Measurements from ENCODE around the gene ASTN2.

Gene ASTN2

DNA sequence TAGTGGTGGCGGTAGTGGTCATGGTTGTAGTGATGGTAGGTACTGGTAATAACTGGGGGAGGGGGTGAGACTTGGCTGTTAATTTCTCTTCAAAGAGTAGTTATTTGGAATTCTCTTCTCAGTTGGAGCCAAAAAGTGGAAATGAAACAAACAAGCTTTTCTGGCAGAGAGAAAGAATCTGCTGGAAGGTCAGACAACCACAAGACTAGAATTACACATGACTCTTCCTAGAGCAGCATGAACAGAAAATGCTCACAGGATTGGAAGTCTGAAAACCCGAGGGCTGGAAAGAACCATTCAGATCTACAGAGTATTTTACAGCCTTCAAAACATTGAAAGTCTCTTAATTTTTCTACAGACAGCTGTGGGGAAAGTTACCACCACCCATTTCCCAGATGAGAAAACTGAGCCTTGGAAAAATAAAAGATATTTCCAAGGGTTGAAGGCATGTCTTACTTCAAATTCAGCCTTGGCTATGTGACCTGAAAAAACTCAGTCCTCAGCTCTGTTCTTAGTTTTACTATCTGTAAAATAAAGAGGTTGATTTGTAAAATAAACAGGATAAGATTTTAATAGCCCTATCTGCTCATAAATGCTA is 770.7 kb downstream of the ASTN2 start:
- DNase-seq: no peak

DNA sequence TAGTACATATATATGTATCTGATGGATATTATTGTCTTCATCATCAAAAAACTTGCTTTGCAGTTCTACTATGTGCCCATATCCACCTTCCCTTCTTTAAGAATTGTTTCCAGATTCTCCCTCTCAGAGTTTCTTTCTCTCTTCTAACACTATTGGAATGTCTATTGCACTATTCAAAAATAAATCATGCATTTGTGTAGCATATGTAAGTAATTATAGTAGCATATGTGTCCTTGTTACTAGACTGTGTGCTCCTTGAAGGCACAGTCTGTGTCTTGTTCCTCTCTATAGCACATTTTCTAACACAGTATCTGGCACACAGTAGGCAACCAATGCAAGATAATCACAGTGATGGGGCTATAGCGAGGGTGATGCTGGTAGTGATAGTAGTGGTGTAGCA is 771.2 kb downstream of the ASTN2 start:
- no peak for DNase-seq

DNA sequence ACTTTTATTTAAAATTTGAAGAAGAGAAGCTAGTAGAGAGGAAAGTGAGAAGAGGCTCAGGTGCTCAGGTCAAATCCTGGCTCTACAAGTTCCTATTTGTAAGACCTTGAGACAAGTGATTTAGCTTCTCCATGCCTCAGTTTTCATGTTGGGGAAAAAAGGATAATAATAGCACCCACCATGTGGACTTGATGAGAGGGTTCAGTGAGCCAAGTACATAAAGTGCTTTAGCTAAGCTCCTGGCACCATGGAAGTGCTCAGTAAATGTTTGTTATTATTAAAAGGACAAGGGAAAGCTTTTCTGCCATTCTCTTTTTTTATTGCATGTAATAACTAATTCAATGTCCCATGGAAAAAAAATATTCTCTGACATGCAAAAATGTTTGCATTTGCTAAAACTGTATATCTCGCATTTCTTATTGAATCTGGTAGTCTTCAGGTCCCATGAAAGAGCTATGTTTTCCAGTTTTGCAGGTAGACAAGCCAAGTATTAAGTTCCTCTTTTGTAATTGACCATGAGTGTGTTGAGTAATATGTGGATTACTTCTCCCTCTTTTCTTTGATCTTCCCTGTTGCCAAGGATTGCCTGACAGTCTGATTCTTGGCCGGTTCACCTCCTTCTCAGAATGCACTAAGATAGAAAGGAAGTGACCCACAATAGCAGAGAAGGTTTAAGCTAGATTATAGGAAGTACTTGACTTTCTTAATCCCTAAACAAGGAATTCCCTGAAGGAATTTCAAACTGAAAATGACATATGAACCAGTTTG is 773.4 kb downstream of the ASTN2 start:
- no peak for DNase-seq

DNA sequence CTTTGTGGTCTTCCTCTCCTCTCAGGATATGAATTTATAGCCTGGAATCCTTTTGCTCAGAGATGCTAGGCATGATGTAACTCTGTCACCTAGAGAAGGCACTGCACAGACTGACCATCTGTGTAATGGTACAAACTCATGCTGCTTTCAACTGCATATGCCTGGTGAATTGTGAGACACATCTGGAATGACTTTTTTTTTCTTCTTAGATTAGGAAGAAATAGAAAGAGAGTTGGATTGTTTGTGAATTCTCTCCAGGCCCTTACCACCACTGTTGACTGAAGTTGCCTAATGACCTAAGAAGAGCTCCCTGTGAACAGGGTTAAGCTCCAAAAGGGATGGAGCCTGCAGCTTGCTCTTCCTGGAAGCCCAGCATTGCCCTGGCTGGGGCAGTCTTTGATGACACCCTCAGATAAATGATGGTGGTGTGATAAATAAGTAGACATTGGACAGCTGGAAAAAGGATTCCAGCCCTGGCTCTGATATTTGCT is 775.6 kb downstream of the ASTN2 start:
- DNase-seq: no peak

DNA sequence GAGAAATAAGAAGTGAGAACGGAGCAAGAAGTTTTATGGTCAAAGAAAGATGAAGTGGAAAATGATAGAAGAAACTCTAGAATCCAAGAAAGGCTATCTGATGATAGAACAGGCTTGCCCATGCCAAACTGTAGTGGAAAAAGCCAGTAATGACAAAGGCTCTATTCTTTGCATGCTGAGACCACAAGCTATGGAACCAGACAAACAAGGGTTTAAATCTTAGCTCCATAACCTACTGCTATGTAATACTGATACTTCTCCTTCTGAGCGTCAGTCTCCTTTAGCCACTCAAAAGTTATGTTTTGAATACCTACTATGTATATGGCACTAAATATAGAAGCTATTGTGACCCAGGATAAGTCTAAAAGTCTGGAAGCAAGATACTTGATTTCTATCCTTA is 778.9 kb downstream of the ASTN2 start:
- DNase-seq: no peak

DNA sequence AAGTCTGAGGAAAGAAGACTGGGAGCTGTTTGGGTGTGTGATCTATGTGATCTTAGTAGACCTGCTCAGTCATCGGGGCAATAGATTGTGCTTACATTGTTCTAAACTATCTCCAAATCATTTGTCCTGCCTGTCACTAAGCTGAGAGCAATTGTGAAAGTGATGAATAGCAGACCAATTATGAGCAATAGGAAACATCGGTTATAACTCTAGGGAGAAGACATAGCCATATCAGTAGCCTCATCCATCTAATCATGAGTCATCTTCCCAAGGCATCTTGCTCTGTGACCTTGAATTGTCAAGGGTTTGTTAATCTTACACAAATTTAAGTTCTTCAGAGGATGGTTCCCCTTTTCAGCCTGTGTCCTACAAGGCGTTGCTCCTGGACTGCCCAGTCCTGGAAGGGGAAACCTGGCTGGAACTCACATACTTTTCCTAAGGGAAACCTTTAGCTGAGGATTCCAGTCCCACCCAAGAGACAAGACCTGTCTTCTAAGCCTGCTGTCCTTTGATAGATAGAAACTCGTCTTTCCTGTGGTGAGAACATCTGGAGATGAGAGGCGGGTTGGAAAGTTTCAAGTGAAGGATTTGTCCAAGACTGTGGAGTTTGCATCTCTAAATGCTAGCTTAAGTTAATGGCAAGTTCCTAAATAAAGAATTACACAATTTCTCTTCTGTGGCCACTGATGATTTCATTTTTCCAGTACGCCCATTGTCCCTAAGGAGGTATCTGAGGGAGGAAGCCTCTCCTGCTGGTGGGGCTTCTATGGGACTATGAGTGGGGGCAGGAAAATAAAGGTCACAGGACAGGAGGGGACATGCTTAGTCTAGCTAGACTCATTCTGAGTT is 781.6 kb downstream of the ASTN2 start:
- DNase-seq: no peak

DNA sequence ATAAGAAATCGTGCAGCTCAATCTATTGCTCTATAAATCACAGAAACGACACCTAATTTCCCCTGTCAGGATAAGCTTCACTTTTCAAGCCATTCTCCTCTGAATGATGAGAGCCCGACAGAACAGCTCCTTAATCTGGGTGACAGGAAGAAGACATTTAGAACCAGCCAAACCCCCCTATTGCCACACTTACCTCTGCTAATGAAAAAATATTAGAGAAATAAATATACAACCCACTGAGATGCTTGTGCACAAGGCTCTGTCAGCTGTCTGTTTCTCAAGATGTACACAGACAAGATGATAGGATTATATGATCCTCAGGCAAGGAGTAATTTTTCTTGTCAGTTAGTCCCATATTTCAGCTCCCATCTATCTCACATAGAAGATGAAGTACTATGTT is 785.2 kb downstream of the ASTN2 start:
- DNase-seq: no peak

DNA sequence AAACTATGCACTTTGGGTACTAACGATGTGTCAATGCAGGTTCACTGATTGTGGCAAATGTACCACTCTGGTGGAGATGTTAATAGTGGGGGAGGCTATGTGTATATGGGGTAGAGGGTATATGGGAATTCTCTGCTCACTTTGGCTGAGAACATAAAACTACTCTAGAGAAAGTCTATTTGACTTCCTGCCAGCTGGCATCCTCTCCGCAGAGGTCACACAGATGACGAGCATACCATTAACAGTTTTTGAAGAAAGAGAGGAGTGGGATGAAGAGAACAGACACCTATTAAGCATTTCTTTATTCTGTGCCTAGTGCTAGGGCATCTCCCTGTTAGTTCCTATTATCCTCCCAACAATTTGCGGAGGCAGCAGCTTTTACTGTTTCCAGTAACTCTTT is 786.1 kb downstream of the ASTN2 start:
- no peak for DNase-seq

DNA sequence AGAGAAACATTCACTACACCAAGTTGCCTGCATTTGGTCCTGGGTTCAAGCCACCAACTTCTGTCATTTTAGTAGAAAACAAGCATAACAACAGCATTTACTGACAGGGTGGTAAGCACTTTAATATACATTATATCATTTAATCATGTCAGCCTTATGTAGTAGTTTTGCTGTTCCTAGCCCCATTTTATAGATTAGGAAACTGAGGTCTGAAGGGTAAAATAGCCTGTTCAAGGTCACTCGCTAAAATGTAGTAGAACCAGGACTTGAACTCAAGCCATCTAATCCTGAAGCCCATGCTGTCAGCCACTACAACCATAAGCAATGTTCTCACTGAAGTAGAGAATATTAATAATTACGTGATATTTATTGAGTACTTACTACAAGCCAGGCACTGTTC is 787.4 kb downstream of the ASTN2 start:
- no peak for DNase-seq

DNA sequence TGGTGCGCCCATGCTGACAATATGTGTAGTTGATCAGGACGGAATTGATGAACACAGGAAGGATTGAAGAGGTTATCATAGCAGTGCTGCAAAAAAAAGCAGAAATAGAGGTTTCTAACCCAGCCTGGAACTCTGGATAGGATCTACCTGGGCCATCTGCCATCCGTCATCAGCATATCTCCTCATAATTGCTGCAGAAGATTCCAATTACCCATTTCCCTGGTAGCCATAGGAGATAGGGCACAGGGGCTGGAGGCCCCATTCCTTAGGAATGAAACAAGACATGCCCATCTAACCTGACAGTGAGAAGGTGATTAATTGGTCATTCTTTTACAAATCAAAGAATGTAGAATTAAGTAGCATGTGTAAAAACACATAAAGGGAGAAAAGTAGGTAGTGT is 788.1 kb downstream of the ASTN2 start:
- DNase-seq: no peak

DNA sequence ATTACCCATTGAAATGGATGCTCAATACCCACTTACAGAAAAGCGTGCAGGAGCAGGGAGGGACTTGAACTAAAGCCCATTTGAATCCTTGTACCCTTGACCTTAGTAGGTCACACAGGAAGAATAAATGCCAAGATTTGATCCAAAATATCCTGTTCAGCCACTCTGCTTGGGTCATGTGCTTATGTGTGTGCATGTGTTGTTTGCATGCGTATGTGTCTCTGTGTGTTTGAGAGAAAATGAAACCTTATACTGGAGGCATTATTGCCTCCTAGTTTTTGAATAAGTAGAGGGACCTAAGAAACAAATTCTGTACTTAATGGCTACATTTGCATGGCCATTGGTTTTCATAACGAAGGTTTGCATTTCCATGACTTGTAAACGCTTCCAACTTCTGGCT is 791.1 kb downstream of the ASTN2 start:
- no peak for DNase-seq

DNA sequence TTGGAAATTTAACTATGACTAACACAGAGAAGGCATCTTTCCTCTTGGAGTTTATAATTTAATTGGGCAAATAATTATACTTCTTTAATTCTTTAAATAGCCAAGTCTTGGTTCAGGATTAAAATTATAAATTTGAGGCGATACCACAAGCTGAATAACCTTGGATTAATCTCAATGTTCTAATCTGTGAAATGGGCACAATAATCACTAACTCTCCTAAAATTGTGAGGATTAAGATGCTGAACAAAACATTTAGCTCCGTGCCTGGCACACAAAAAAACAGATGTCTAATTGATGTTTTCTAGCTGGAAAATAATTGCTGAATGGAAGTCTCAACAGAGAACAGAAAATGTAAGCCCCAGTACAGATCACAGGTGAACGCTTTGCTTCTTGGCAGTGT is 797.5 kb downstream of the ASTN2 start:
- DNase-seq: no peak

DNA sequence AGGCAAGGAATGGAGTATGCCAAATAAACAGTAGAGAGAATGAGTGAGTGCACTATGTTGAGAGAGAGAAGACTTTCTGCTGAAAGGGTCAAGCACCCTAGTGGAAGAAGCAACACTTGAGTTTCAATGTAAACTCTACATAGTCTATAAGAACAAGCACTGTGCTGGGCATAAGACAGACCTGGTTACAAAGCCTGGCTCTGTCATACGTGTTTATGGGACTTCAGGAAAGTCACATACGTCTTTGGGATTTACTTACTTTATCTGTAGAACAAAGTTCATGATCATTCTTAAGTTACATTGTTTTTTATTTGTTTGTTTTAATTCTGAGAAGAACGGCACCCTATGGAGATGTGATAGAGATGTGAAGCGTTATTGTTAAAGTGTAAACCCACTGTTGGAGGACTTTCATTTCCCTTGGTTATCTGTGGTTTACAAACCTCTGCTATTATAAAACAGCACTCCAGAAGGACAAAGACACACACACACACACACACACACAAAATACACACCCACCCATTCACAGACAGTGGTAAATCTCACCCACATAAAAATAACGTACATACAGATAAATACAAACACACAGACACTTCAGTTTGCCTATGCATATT is 798.4 kb downstream of the ASTN2 start:
- DNase-seq: no peak

DNA sequence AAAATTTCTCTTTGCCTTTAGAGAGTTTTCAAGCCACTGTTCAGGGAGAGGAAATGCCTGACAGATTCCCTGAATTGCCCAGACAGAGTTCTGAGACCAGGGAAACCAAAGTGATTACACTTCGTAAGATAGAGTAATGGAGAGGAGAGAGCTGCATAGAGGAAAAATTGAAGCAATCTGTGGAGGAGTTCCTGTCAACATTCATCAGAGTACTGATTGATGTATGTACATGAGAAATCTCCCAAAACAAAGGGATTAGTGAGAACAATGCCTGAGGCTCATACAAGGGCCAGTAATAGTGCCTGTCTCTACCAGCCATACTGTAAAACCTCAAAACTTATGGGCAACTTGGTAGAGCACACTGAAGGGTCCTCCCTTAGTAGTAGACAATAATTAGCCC is 806.8 kb downstream of the ASTN2 start:
- DNase-seq: no peak

DNA sequence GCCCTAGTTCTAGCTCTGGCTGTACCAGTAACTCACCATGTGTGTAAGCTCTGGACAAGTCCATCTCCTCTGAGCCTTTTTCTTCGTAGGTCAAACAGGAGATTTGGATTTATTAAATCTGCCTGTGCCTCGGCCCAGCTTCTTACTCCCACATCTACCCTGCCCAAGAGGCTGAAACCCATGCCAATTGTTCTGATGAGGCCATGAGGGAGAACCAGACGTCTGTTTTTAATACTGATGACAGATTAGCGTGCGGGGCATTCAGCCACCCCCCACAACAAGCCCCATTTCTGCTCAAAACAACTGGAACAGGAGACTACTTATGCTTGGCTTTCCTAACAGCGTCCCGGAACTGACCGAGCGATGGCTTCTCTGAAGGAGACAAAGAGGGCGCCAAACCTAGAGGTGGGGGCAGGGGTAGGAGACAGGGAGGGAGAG is 808.9 kb downstream of the ASTN2 start:
- no peak for DNase-seq

DNA sequence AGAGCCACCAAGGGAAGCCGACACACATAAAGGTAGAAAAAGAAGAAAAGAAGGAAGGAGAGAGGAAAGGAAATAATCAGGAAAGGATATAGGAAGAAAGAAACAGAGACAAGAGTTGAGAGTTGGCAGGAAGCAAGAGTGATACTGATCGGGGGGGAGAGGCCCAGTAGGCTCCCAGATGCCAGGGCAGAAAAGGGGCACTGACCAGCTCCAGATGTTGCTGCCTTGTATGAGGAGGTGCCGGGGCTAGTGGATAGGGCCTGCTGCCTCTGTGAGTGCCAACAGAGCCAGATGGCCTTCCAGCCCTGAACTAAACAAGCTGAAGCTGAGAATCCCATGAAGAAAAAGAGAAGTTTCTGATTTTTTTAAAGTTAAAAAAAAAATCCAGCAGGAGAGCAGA is 809.8 kb downstream of the ASTN2 start:
- no peak for DNase-seq

DNA sequence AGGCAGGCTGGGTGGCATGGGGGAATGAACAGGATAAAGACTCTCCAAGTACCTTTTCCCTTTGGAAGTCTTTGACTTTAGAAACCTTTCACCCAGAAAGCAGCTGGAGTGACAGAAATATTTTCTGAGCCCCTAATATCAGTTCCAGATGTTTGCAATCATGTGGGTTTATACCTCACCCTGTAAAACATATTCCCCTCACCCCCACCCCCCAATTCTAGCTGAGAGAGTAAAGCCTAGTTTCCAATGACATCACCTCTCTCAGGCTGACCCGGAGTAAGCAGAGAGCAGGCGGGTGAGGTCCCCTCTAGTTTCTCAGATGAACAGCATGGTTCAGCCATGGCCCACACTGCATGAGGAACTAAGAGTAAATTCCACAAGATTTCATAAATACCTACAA is 810.6 kb downstream of the ASTN2 start:
- DNase-seq: no peak

DNA sequence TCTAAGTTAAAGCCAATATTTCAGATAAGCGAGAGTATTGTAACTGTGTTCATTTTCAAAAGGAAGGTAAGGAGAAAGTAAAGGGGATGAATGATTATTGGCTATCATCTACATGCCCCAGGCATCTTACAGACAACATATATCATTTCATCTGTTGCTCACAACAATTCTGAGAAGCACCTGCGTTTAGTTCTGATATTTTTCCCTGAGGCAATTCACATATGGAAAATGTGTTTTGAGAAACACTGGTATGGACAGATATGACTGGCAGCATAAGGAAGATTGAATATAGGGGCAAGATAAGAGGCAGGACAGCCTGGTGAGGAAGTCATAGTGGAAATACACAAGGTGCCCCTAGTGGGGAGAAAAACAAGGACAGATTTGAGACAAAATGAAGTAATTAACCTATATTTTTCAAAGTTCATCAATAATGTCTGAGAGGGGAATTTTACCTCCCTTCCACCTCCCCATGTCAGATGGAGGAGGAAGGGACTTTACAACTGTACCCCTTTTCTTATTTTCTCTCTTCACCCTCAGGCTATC is 815.4 kb downstream of the ASTN2 start:
- DNase-seq: no peak

DNA sequence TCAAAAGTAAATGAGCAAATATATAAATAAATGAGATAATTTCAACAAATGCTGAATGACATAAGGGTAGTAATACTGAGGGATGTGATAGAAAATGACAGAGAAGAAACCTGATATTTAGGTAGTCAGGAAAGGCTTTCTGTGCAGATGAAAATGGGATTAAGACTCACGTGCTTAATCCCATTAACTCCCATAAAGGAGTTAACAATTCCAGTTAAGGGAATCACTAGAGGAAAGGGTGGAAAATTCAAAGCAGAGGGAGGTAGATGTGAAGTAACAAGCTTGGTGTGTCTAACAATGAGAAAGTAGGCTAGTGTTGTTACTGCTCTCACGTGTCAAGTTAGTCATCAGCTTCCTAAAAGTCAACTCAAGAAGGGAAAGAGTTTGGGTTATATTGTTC is 818.2 kb downstream of the ASTN2 start:
- no peak for DNase-seq

DNA sequence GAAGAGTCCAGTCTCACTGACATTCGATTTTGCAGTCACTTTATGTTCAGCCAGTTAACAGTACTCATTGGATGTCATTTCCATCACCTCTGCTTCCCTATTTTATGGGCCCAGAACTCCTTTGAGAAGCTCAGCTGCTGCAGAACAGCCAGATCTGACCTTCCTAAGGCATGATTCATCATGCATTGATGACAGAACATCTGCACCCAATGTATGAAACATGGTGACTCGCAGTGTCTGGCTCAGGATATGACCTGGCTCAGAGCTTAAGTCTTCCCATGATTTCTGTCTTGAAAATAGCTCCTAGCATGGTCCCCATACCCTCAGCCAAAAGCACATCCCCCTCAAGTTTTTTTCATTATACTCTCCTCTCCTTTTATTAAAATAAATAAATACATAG is 820.3 kb downstream of the ASTN2 start:
- no peak for DNase-seq

DNA sequence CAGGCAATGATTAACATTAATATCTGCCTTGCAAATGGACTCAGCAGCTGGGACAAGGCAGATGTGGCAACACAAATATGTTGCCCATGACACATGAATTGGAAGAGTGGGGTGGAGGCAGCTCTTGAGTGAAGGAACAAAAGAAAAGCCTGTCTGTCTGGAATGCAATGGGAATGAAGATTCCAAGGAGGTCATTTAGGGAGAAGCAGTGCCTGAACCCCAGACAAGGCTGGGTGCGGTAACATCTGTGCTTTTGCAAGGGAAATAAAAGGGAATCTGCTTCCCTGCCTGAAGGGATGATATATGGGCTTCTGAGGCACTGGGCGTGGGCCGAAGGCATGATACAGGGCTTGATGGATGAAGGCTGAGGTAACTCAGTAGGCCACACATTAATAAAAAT is 821.9 kb downstream of the ASTN2 start:
- no peak for DNase-seq

DNA sequence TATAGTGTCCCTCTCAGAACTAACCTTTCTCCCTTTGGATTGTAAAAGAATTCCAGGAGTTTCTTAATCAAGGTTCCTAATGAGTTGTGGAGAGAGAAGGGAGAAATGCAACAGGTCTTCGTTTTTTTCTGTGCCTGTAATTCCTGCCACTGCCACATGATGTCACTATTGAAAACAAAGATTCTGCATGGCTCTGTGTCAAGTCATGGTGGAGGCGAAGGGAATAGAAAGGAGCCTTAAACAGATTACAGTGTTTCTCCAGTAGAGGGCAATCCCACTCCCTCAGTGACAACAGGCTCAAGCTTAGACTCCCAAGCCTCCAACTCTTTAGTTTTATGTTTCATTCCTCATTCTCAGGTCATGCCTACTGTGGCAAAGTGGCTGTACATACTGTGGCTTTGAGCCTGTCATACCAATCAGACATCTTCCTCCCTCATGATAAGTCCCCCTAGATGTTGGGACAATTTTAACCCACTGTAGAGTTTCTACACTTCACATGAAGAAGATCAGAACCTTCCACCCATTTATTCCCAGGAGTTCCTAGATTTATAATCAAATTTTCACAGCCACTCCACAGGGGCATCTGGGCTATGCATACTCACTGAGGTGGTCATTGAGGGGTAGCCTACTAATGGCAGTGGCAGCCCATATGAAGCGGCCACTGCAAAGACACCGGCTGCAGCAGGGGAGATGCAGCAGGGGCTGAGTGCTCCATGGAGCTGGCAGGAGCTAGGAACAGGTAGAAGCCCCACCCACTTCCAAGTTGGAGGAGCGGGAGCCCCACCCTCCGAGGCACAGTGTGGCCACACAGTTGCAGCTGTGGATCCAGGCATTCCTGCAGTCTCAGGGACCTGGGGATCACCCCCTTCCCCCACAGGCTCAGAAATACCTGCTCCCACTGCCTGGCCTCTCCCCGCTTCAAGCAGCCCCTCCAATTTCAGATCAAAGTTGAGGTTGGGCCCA is 825.2 kb downstream of the ASTN2 start:
- DNase-seq: no peak
